Activated CD4-positive, alpha-beta T cell treated with anti-CD3 and anti-CD28 coated beads for 4 hours (primary cell): Measurements from ENCODE around the gene RGMB.

Experiments used
- DNase-seq, 2 donors: peaks; one replicate each; pipeline ENCODE4 v3.0.0-alpha.2; 2020

RGMB gene

DNA sequence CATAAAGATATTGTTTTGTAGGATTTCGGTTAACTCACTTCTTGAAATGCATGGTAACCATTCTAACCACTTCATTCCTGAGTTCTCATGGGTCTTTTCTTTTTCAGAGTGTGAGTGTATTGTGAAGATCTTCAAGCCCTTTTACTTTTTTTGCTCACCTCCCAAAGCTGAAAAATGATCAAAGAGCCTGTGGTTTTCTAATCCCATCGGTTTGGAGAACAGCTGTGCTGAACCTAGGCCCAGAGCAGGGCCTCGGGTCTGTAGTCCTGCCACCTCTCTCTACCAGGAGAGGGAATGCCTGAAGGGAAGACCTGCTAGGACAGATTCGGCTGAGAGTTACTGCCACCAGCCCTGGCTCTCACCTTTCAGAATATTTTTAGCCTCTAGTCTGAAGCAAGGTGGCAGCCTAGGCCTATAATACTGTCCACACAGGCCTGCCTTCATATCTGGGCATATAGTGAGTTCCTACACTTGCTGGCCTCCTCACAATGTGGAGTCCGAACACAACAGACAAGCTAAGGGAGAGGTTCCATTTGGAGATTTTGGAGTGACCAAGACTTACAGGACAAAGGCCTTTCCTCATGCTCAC is 13.8 kb downstream of the RGMB start:
- DNase-seq = no peak

DNA sequence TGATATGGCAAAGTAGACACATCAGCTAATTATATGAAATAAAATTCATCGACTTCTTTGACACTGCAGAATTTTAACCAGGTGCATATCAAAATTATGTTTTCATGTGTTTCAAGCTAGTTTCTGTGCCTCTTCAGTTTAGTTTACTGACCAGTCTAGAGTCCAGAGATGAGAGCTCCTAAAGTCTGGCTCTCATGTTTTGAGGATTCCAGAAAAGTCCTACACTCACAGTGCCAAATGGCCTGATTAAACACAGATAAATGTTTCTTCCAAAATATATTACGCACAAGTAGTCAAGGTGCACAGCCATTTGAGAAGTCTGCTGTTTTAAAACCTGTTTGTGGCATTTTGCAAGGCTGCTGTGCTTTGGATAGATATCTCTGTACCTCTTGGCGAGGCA is 15.6 kb downstream of the RGMB start:
- DNase-seq = no peak

DNA sequence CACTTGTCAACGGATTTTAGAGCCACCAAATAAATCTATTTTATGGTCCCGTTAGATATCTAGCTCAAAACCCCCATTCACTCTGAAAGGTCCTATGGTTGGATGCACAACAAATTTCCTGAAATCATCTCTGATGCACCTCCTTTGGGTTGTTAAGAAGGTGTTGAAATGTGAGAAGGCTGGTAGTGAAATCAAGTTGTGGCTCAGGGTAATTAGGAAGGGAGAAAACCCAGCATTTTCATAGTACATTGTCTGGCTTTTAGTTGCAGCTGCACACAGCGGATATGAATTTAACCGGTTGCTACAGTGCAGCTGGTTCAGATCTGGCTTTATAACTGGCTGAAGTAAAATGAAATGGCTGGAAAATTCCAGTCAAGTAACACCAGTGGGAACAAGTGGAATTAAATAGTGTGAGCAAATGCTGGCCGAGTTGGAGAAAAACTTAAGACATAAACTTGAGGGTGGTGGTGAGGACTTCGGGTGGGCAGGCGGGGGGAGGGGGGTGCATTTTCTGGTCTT is 17.6 kb downstream of the RGMB start:
- DNase-seq = no peak

- no peak for DNase-seq
These were observed 18.6 kb downstream of the RGMB start for GRCh38 chr5:98791898-98792580.

DNA sequence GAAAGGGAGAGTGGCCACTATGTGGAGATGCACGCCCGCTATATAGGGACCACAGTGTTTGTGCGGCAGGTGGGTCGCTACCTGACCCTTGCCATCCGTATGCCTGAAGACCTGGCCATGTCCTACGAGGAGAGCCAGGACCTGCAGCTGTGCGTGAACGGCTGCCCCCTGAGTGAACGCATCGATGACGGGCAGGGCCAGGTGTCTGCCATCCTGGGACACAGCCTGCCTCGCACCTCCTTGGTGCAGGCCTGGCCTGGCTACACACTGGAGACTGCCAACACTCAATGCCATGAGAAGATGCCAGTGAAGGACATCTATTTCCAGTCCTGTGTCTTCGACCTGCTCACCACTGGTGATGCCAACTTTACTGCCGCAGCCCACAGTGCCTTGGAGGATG is 19.8 kb downstream of the RGMB start:
- no peak for DNase-seq

GRCh38 chr5:98794001-98794400 is 20.5 kb downstream of the RGMB start:
- no peak for DNase-seq

DNA sequence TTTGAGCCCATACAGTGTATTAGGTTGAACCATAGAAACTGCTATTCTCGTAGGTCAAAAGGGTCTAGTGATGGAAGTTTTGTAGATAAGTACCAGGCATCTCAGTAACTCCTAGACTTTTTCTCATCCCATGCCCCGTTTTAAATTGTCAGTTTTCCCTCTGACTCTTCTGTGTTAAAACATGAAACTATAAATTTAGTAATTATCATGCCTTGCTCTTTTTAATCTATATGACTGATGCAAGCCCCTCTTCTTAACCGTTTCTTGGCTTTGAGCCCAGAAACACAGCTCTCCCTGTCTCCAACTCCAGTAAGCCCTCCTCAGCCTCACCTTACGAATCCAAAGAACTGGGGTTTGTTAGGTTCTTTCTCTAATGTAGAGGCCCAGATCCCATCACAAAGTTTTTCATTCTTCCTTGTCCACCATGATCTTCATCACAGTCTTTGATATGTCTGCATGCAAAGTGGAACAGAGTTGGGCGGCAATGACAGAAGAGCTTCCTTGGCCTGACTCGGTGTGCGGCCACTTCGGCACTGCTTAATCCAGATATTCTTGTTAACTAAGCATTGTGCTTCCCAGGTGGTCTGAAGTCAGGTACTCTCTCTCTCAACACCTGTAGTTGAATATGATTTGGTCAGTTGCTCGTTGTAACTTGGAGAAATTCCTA is 21.1 kb downstream of the RGMB start:
- no peak for DNase-seq

- DNase-seq = no peak
These were observed 21.8 kb downstream of the RGMB start for GRCh38 chr5:98795243-98795642.

DNA sequence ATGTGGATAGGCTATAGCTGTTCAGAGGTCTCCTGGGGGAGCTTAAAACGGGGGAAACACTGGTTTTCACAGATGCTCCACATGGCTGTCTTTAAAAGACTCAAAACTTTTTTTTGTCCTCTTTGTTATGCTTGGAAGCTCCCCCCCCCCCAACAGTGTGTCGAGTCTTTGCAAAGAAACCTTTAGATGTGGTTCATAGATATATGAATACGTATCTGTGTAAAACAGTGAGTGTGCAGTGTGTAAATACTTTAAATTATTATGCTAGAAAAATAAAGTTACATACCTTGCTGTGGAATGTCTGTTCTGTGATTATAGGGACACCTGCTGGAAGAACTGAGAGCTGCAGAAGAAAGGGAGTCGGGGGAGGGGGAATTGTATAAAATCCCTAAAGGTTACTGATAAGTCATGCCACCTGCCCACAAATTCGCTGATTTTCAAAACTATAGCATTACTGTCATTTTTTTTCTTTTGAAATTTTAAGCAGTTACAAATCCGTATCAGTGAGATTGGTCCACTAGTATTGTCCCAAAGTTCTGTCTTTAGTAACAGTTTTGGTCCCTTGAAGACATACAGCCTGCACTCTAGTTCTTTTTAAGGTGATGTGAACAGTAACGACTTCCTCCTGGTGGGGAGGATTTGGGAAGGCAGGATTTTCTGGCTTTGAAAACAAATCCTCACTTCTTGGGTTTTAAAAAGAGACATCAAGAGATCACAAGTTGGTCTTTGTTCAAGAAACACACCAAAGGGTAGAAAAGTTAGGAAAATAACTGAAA is 22.9 kb downstream of the RGMB start:
- peak; percentile 27 to 75 for DNase-seq

DNA sequence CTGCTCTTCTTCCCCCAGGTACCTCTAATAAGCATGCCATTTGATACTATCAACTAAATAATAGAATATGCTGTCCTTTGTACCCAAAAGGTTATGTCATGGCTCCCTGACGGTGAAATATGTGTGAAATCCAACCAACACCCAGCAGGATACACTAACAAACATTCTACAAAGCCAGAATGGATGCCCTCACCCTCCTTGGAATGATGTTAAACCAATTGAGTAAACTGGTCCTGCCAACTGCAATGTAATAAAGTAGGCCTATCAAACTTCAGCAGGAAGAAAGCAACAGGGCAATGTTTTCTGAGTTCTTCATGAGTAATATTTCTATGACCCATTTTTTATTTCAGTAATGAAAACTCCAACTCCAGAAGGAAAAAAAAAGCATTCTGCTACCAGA is 24.9 kb downstream of the RGMB start:
- no peak for DNase-seq

- no peak for DNase-seq
These were observed 25.4 kb downstream of the RGMB start for GRCh38 chr5:98798847-98799246.

DNA sequence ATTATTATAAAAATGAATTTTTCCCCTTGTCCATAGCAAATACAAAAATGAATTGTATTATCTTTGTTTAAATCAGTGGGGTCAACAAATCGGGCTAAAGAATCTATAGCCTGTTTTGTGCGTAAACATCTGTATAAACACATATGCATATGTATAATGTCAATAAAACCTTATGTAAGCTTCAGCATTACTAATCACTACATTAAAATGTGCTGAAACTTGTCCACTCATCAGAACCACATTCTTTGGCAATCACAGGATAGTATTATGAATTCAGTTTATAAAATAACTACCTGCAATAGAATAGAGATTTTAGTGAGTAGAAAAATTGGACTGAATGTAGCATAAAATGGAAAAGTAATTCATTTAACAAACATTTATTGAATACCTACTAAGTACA is 30.6 kb downstream of the RGMB start:
- DNase-seq = no peak

DNA sequence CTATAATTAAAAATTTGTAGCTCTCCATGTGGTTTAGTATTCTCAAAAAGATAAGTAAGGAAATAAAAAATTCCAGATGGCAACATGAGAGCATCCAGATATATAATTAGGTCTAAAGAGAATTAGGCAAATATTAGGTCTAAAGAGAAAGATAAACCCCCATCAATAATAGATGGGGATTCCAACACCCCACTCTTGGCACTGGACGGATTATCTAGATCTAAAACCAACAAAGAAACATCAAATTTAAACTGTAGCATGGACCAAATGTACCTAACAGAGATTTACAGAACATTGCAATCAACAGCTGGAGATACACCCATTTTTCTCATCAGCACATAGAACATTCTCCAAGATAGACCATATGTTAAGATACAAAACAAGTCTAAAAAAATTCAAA is 31.6 kb downstream of the RGMB start:
- DNase-seq = no peak

DNA sequence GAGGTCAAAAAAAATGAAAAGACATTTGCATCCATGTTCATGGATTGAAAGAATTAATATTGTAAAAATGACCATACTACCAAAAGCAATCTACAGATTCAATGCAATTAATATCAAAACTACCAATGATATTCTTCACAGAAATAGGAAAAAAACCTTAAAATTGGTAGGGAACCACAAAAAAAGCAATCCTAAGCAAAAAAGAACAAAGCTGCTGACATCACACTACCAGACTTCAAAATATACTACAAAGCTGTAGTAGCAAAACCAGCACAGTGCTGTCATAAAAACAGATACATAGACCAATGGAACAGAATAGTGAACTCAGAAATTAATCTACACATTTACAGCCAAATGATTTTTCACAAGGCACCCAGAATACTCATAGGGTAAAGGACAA is 34.3 kb downstream of the RGMB start:
- no peak for DNase-seq

DNA sequence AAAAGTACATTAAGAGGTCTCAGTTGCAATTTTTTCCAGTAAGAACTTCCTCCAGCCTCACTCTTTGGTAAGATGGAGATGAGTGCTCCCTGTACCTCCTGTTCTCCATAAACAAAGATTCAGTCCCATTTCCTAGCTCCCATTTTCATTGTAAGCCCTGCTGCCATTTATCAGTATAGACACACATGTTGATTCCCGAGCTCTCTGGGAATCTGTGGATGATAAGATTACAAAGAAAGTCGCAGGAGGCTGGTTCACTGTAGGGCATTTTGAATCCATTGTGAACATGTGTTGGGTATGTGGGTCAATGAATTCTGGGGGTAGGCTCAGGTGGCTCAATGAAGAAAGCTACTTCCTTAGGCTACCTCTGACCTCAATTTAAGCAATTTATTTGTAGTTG is 36.7 kb downstream of the RGMB start:
- DNase-seq = no peak

DNA sequence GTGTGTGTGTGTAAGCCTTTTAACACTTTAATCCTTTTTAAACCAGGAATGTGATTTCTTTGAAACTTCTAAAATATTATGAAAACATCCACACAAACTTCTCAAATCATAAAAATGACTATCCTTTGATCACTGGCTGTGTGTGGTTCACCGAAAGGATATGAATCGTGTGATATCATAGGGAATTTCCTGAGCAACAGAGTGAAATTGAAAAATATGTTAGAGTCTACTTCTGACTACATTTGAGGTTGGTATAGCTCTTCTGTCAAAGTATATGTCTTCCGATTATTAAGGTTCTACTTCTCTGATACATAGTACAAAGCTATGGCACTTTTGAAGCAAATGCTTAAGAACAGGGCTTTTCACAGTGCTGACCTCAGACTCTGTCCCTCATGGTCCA is 40.3 kb downstream of the RGMB start:
- no peak for DNase-seq

DNA sequence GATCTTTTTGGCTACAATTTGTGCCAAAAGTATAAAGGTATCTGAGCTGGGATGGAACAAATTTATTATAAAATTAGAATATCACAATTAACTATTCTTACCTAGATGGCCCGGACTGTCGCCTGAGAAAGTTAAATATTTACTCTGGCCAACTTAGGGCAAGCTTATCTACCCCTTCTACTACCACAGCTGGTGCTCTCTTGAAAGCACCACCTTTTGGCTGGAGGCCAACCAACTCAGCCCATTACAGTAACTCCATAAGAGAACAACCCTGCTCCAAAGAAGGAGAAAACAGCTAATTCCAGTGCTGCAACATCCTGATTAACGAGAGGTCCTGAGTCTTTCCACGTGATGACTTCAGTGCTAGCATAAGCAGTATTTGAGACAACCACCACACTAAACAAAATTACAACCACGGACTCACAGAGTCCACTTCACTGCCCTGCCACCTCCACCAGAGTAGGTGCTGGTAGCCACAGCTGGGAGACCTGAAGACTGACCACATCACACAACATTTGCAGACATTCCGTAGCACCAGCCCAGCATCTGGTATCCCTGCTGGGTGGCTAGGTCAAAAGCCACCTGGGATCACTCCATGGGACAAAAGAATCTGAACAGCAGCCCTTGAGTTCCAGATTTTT is 43.2 kb downstream of the RGMB start:
- DNase-seq = no peak

- DNase-seq = no peak
These were observed 52.3 kb downstream of the RGMB start for GRCh38 chr5:98825582-98826375.

- DNase-seq = no peak
These were observed 53.7 kb downstream of the RGMB start for GRCh38 chr5:98827161-98827560.

DNA sequence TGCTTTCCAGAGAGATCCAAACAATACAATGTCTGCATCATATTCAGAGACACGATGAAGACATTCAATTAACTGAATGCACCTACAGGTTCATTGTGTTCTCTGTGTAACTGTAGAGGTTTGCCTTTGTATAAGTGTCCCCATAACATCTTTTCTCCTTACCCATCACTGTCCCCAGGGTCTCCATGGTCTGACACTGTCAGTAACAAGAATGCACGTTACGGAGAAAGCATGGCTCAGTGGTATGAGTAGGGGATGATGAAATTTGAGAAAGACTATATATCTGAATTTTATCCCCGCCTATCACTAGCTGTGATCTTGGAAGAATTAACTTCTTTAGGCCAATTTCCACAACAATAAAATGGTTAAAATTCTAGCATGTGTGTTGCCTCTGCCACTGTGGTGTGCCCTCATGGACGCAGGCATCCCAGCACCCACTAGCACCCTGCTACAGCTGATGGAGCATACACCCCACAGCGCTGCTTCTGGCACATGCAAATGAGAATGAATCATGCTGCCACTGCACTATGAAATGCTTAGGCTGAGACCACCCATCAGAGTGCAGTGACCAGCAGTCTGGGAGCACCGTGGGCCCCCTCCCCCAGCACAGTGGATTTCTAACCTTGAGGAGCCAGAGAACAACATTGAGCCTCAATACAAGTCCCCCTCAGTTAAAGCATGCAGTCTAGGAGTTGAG is 54.3 kb downstream of the RGMB start:
- no peak for DNase-seq

GRCh38 chr5:98836175-98836574 is 62.7 kb downstream of the RGMB start:
- no peak for DNase-seq
